Measurements from ENCODE around the gene EGFLAM.

EGFLAM gene

GRCh38 chr5:38448568-38449350 lies 190.4 kb downstream of the EGFLAM start:
- DNase-seq (ENCODE audit: low read depth): no peak

GRCh38 chr5:38450627-38451026 lies 192.3 kb downstream of the EGFLAM start:
- DNase-seq (ENCODE audit: low read depth): no peak

GRCh38 chr5:38451074-38451725 lies 192.8 kb downstream of the EGFLAM start:
- no peak for DNase-seq (ENCODE audit: low read depth)

DNA sequence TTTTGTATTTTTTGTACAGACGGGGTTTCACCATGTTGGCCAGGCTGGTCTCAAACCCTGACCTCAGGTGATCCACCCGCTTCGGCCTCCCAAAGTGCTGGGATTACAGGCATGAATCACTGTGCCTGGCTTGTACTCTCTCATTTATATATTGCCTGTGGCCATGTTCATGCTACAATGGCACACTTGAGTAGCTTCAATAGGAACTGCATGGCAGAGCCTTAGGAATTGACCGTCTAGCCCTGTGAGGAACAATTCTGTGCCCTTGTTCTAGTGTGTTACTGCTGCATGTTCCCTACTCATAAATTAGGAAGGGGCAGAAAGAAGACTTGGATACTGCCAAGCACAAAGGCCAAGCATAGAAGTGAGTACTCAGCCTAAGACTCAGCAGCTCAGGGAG lies 193.8 kb downstream of the EGFLAM start:
- no peak for DNase-seq (ENCODE audit: low read depth)

DNA sequence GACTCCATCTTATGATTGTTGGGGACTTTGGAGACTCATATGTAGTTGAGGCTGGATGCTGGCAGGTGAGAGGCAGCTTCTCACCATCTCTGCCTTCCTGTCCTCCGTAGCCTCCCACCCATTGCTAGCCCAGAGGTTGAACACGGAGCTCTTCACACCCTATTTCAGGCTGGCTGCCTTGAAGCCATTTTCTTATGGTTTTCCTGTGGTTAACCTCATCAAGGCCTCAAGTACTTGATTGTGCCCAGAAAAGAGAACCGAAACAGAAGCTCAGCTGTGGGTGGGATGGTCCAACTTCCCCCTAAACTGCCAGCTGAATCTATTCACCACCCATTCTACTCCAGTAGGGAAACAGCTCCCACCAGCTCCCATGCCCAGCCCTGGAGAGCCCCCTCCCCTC lies 195.1 kb downstream of the EGFLAM start:
- DNase-seq (ENCODE audit: low read depth): no peak

DNA sequence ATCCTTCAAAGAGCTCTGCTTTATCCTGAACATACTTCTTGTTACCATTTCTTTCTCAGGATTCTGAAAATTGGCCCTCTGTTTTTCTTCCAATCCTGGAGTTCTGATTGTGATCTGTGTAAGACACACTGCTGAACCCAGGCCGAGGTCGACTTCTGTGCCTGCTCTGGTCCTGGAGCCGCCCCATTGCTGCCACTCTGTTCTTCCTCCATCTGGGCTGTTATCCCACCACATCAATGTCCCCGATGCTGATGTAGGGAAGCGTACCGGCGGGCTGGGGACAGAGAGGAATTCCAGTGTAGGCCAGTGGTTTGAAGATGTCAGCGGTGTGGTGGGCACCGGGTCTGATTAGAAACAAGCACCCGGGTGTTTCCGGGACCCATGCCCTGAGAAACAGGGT lies 195.6 kb downstream of the EGFLAM start:
- no peak for DNase-seq (ENCODE audit: low read depth)

DNA sequence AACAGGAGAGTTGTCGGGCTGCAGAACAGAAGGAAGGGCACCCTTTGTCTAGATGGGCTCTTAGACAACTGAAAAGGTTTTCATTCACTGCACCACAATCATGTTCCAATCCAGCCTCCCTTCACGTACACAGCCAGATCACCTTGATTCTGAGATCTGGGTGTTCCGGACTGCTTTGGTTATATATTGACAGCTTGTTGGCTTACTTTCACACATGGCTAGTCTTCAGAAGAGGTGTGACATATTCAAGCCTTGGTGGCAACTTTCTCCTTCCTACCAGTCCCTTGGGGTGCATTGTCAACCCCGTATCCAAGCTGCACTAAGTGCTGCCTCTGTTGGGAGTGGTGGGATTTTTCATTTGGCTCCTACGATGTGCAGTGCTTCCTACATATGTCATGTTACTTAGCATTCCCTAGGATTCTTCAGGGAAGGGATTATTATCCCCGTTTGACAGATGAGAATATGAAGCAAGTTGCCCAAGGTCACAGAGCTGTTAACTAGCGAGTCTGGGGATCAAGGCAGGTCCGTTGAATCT lies 197.5 kb downstream of the EGFLAM start:
- no peak for DNase-seq (ENCODE audit: low read depth)

- no peak for DNase-seq (ENCODE audit: low read depth)
These were observed 198.5 kb downstream of the EGFLAM start for GRCh38 chr5:38456657-38457399.

DNA sequence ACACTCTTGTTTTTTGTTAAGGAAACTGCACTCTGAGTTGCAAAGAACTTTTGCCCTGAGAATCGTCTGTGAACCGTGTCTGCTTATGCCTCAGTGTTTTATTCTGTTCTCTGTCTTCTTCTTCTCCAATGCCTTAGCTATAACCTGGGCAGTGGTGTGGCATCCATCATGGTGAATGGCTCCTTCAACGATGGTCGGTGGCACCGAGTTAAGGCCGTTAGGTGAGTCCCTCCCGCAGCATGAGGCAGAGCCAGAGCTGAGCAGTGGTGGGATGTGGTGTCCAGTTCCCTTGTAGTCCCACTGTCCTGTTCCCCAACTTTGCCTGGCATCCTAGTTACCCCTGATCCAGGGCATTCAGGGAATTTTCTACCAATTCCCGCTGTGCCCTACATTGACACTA lies 199.8 kb downstream of the EGFLAM start:
- DNase-seq (ENCODE audit: low read depth): no peak

DNA sequence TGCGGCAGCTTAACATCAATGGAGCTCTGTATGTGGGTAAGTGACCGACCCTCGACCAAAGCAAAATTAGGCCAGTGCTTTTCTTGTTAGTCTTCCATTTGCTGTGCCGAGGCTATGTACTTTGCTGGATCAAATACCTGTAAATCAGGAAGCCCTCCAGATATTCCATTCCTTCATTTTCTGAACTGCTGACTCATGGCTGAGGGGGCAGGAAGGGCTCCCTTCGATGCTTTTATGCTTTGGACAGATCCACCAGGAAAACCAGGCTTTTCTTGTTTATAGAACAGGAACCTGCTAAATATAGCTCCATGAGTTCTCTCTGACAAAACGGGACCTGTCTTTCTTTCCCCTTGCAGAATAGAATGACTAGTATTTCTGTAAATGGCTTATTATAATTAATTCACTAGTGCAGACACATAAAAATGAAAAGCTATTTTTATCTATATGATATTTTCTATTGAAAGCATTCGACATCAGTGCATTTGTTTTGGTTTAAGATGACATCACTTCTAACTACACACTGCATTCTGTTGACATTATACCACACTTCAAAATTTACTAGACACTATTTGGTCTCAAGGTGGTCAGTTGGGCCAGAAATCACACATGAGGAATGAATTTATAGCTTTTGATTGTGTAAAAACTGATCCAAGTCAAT lies 204.7 kb downstream of the EGFLAM start:
- DNase-seq (ENCODE audit: low read depth): no peak

GRCh38 chr5:38463634-38464521 lies 205.5 kb downstream of the EGFLAM start:
- peak; percentile 52 for DNase-seq (ENCODE audit: low read depth)

GRCh38 chr5:38465061-38465460 lies 206.7 kb downstream of the EGFLAM start:
- DNase-seq (ENCODE audit: low read depth): no peak

DNA sequence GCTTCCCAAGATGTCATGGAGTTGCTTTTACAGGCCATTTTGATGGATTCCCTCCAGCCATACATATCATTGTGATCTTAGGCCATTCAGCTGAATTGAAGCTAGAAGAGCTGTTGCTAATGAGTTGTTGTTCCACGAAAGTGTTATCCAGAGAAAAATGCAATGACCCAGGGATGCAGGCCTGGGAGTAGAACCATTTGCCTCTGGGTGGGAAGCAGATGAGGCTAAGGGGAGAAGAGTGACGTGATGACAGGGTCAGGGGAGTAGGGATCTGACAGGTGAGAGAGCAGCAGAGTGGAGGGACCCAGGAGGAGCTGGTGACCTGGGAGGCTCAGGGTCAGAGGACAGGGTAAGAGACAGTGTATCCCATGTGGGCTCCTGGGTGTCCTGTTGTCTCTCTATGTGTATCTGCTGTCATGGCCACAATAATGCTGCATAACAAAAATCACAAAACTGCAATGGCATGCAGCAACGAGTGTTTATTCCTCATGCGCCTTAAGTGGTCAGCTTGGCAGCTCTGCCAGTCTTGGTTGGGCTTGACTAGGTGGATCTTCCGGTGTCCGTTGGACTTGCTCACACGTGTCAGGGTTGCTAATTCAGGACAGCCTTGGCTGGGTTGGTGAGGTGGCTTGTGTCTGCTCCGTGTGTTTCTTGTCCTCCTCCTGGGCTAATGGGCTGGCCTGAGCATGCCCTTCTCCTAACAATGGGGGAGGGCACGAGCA lies 207.5 kb downstream of the EGFLAM start:
- no peak for DNase-seq (ENCODE audit: low read depth)

DNA sequence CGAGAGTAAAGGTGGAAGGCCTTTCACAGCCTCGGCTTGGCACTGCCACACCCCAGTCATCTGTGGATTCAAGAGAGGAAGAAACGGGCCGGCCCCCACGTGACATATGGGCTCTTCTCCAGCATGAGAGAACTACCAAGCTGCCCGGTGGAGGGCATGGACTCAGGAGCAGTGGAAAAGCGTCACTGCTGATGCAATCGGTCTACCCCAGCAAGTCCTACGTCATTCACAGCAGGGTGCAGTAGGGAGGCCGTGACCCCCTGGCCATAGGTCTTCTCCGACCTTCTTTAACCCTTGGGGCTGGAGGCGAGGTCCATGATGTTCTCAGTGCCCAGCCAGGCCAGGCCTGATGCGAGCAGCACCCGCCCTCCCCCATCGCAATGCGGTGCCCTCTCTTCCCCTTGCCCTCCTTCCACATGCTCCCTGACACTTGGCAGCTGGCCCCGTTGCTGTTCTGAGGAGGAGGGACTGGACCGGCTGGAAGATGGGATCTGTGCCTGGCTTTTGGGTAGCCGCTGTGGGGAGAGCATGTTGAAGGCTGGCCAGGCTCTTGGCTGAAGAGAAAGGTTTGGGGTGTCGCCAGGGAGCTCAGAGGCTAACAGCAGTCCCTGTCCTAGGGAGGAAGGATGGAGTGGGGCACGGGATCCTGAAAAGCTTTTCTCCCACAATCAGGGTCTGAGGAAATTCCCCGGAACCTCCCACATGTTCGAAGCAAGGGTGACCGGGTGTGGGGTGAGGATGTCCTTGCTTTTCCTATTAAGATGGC lies 208.2 kb downstream of the EGFLAM start:
- no peak for DNase-seq (ENCODE audit: low read depth)

DNA sequence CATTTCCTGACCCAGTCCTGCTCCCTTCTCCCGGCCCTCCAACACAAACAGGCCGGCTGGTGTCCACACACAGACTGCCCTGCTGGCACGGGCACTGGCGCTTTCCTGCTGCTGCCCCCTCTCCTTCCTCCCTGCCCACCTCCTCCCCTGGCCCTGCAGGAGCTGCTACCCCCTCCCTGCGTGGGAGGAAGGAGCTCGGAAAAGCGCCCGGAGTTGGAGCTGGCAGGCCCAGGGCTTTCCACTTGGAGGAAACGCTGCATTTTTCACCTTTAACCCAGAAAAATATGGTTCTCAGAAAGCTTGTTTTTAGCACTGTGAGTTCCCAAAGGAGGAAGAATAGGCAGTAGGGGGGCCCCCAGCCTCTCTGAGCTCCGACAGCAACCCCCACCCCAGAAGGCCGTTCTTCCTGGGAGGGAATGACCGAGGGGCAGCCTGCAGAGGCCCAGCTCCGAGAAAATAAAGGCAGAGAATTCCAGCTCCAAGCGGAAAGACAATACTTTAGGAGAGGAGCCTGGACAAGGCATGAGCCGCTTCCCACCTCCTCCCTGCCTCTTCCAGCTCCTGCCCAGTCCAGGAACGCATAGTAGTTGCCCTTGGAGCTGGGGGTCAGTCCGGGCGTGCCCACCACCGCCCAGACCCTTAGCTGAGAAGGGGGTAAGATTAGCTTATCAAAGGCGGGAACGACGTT lies 209.1 kb downstream of the EGFLAM start:
- DNase-seq (ENCODE audit: low read depth): no peak

DNA sequence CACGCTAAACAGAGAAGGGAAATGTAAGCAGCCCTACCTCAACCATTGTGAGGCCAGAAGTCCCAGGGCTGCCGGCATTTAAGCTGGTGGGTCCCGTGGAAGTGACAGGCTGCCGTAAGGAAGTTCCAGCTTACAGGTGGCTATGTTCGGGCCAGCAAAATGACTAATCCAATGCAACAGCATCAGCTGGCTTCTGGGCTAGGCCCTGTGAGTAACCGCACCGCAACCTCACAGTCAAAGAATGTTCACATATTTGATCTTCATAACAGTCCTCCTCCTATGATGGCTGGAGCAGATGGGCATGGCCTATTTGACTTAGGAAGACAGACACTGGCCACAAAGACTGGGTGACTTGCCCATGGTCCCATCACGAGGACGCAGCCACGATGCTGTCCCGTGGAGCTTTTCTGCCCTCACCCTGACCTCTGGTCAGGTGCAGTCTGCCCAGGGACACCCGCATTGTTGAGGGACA lies 209.9 kb downstream of the EGFLAM start:
- peak; percentile 93 for DNase-seq (ENCODE audit: low read depth)

DNA sequence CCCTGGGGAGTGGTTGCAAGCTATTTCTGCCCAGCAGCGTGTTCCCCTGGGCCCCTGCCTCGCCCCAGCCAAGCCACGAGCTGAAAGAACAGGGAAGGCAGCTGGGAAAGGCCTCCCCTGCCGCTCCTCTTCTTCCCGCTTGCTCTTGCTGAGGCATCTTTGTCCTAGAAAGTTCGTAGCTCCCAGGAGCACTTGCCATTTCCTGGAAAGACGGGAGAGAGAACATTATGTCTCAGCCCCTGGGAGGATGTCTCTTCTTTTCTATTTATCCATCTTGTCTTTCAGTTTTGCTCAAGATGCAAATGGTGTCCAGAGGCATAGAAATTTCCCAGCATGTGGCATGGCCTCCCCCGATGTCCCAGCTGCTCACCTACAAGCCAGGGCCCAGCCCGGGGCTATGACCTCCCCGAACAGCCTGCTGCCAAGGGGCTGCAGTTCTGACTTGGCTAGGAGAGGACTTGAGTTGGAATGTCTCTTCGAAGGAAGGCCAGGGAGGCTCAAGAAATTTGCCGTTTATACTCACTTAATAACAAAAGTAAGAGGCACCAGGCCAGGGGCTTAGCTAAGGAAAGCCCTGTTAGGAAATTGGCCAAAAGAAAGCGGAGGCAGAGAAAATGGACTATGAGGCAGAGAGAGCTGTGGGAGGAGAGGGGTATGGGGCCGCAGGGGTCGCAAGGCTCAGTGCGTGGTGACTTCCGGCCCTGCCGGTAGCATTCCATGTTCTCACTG lies 210.8 kb downstream of the EGFLAM start:
- no peak for DNase-seq (ENCODE audit: low read depth)

- no peak for DNase-seq (ENCODE audit: low read depth)
These were observed 211.4 kb downstream of the EGFLAM start for GRCh38 chr5:38469707-38470267.

Measured in non-pigmented ciliary epithelial cell (primary cell).